A549 (cell line): ENCODE data around the gene ZDHHC9. TPM values are rescaled to one million over a fixed set of nuclear protein-coding genes. Genes with fewer than 3 reads are reported as not detected.

Experiments used
- ATAC-seq, 2 experiments: fragments of 200-7000 bp in 1 of 2; fragments of >200 bp in 1 of 2; cut with Nextera tagmentation in 1 of 2; cut with Tn5 transposase in 1 of 2; 3 replicates each; pipeline versions ENCODE4 v1.8.0 to v1.9.1; 2018 to 2020; ENCODE audit warnings: mild to moderate bottlenecking in 1 of 2, moderate library complexity in 1 of 2
- CTCF ChIA-PET: fragments of 300-600 bp; sonication (Branson Sonifier 250); formaldehyde crosslinking; extraction: SDS; loops from one replicate; lab custom pipeline; 2021; ENCODE audit warnings: antibody characterized with exemption, inconsistent platforms; lab: Yijun Ruan, JAX
- POLR2A ChIA-PET: fragments of 350-600 bp; formaldehyde crosslinking; extraction: SDS; loops from one replicate; lab custom pipeline; 2021; ENCODE audit warnings: antibody characterized with exemption, inconsistent platforms; lab: Yijun Ruan, JAX
- DNase-seq, 2 experiments: peaks; one replicate each; pipeline versions ENCODE4 v3.0.0 to v3.0.0-alpha.2; 2011 to 2016; ENCODE audit warnings: low read depth in 1 of 2, low spot score in 1 of 2
- FAIRE-seq: peaks from 2 replicates; lab custom pipeline; 2011; peaks lifted over from hg19 to GRCh38; lab: Jason Lieb, UNC
- H3K27ac ChIP-seq, 2 experiments: fragments of >200 bp; sonication (Bioruptor Twin); formaldehyde crosslinking; 3 replicates each; pipeline ENCODE4 v1.5.1; 2016 to 2017
- H3K4me1 ChIP-seq: fragments of >200 bp; sonication (Bioruptor Twin); formaldehyde crosslinking; 3 replicates; pipeline ENCODE4 v1.6.1; 2016
- H3K4me2 ChIP-seq: fragments of >200 bp; sonication (Bioruptor Twin); formaldehyde crosslinking; 3 replicates; pipeline ENCODE4 v1.6.1; 2016
- H3K4me3 ChIP-seq: fragments of >200 bp; sonication (Bioruptor Twin); formaldehyde crosslinking; 3 replicates; pipeline ENCODE4 v1.5.1; 2016
- H3K9me3 ChIP-seq: fragments of >200 bp; sonication (Bioruptor Twin); formaldehyde crosslinking; 3 replicates; pipeline ENCODE4 v1.6.1; 2016
- CBX2 ChIP-seq: fragments of 200-600 bp; sonication (generic); IDR thresholded peaks from 2 replicates; pipeline ENCODE4 v1.6.1; 2016; ENCODE audit warnings: low read depth, mild to moderate bottlenecking, borderline replicate concordance
- CHD2 ChIP-seq: fragments of 150-350 bp; IDR thresholded peaks from 2 replicates; pipeline ENCODE4 v1.6.1; 2014; ENCODE audit warnings: low read length; ENCODE audit not compliant: partially characterized antibody
- FOSL2 ChIP-seq, 2 experiments: fragments of 450-650 bp in 1 of 2; fragments of >200 bp in 1 of 2; sonication (Bioruptor Twin) in 1 of 2; formaldehyde crosslinking; IDR thresholded peaks; 2 replicates each; pipeline versions ENCODE4 v1.5.0 to v1.6.1; 2016 to 2020; ENCODE audit warnings: mild to moderate bottlenecking in 1 of 2, moderate library complexity in 1 of 2
- FOXS1 ChIP-seq: fragments of 250-450 bp; sonication (Bioruptor Pico); IDR thresholded peaks from 2 replicates; pipeline ENCODE4 v1.5.0; 2020; ENCODE audit warnings: mild to moderate bottlenecking, moderate library complexity
- GATA3 ChIP-seq: IDR thresholded peaks from 2 replicates; pipeline ENCODE4 v1.6.1; 2012; ENCODE audit warnings: borderline replicate concordance
- HEYL ChIP-seq: fragments of 250-450 bp; sonication (Bioruptor Pico); IDR thresholded peaks from 2 replicates; pipeline ENCODE4 v1.8.0; 2021; ENCODE audit warnings: mild to moderate bottlenecking, moderate library complexity
- JUNB ChIP-seq: fragments of >200 bp; sonication (Bioruptor Twin); formaldehyde crosslinking; IDR thresholded peaks from 2 replicates; pipeline ENCODE4 v1.6.1; 2016
- KDM1A ChIP-seq: fragments of 200-600 bp; sonication (generic); IDR thresholded peaks from 2 replicates; pipeline ENCODE4 v1.6.1; 2016; ENCODE audit warnings: low read depth, mild to moderate bottlenecking
- MAFK ChIP-seq: fragments of 450-650 bp; IDR thresholded peaks from 2 replicates; pipeline ENCODE4 v1.6.1; 2014; ENCODE audit not compliant: partially characterized antibody
- MYC ChIP-seq: IDR thresholded peaks from 2 replicates; pipeline ENCODE4 v1.6.1; 2012; ENCODE audit warnings: mild to moderate bottlenecking, inconsistent platforms, low read length, improper control_type of control experiment, borderline replicate concordance
- RFX5 ChIP-seq: fragments of 450-650 bp; IDR thresholded peaks from 2 replicates; pipeline ENCODE4 v1.7.1; 2014; ENCODE audit warnings: antibody characterized with exemption, mild to moderate bottlenecking, moderate library complexity
- ZC3H11A ChIP-seq: fragments of 450-650 bp; IDR thresholded peaks from 2 replicates; pipeline ENCODE4 v1.6.1; 2014; ENCODE audit warnings: antibody characterized with exemption, mild to moderate bottlenecking
- WGBS: methylation state at CpG from one replicate; pipeline ENCODE4 v1.1.6; 2017; ENCODE audit errors: missing lambda C conversion rate; 5-methylcytosine and 5-hydroxymethylcytosine counted together
- polyA plus RNA-seq, 4 experiments: library from polyadenylated mRNA; depleted of rRNA in 3 of 4; stranded (reverse); fragments of >200 nt; fragmentation: RNase III in 1 of 4; extraction: RNeasy Plus Mini Kit Qiagen cat#74134 plus additional on column Dnase treatment in 1 of 4; gene quantifications; 2 replicates in 3 of 4; 3 replicates in 1 of 4; pipeline ENCODE4 v1.2.3, GENCODE V29; 2011 to 2017
- TF ChIP-seq, protein P1 (sequence below): fragments of >200 bp; sonication (Bioruptor Twin); formaldehyde crosslinking; IDR thresholded peaks from 2 replicates; pipeline ENCODE4 v1.6.1; 2016
- TF ChIP-seq, protein P2 (sequence below): fragments of 200-600 bp; sonication (generic); IDR thresholded peaks from 2 replicates; pipeline ENCODE4 v1.6.1; 2016; ENCODE audit warnings: antibody characterized with exemption, mild to moderate bottlenecking, moderate library complexity
- TF ChIP-seq, protein P3 (sequence below): IDR thresholded peaks from 2 replicates; pipeline ENCODE4 v1.6.1; 2012; ENCODE audit warnings: low read depth, borderline replicate concordance
- TF ChIP-seq, protein P4 (sequence below): fragments of >200 bp; sonication (Bioruptor Twin); formaldehyde crosslinking; IDR thresholded peaks from 3 replicates; pipeline ENCODE4 v1.5.1; 2016

The ZDHHC9 gene
- polyA plus RNA-seq, 2 of the 4 experiments (the other 2 are of a cell fraction): 20.2 to 50.6 TPM

DNA sequence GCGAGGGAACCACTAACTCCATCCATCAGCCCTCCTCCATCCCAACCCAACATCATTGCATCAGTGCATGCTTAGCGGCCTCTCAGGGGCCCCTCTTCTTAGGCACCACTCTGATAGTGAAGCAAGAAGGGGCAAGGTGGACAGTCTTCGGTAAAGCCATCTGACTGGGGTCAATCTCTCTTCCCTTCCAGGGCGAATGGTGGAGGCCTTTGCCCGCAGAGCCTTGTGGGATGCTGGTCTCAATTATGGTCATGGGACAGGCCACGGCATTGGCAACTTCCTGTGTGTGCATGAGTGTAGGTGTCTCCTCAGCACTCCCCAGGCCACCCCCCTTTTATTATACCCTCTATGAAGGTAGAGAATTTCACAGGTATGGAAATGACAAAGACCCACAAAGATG, 82.7 kb downstream of the ZDHHC9 start (continued):
- TF ChIP-seq HEYL (CRISPR knock-in tag): no peak
- no peak for TF ChIP-seq CBX2
- TF ChIP-seq, protein P1, sequence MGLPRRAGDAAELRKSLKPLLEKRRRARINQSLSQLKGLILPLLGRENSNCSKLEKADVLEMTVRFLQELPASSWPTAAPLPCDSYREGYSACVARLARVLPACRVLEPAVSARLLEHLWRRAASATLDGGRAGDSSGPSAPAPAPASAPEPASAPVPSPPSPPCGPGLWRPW: no peak
- no peak for TF ChIP-seq FOXS1 (CRISPR knock-in tag)

DNA sequence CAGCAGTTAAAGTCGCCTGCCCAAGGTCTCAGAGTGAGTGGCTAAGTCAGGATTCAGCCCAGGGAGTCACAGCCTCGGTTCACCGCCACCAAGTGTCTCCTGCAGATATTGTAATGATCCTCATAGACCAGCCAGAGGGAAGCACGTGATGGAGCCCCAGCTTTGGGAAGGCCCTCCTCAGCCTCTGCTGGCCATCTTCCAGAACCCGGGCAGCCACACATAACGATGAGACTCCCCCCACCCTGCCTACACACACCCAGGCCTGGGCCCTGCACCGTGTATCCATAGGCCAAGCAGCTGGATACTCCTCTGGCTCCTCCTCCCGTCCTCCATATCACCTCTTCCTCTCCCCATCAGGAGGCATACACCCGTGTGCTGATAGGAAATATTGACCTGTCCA, 83.5 kb downstream of the ZDHHC9 start:
- ATAC-seq: no peak
- no peak for DNase-seq

DNA sequence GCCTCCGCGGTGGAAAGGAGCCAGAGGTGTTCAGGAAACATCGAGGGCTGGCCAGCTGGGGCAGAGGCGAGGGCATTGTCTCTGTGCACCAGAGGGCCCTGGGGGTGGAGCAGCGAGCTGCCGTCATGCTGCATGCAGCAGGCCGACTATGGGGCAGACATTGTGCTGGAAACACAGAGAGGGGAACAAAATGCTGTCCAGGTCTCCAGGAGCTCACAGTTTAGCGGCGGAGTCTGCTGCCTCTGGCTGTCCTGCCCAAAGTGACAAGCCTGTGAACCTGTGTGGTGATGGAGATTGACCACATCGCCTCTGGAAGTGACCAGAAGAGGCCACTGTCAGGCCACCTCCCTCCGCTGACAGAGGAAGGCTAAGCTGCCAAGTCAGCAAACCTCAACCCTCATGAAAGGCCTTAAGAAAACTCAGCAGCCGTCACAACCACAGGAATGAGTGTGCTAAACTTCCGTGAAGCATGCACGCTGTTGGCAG, 84.1 kb downstream of the ZDHHC9 start:
- Histone ChIP-seq H3K9me3 (no peaks in the 10 kb centered on the region), H3K4me2 (no peak overlapping the region), H3K4me3 (no peak overlapping the region), H3K27ac (no peak overlapping the region), H3K4me1 (no peaks in the 10 kb centered on the region)
- ATAC-seq (peak; percentile 31 to 55; a peak in 3 of 6 replicates), DNase-seq (peak in 1 of 2 experiments; percentile 9), FAIRE-seq (no peak)
- TF ChIP-seq, protein P2, sequence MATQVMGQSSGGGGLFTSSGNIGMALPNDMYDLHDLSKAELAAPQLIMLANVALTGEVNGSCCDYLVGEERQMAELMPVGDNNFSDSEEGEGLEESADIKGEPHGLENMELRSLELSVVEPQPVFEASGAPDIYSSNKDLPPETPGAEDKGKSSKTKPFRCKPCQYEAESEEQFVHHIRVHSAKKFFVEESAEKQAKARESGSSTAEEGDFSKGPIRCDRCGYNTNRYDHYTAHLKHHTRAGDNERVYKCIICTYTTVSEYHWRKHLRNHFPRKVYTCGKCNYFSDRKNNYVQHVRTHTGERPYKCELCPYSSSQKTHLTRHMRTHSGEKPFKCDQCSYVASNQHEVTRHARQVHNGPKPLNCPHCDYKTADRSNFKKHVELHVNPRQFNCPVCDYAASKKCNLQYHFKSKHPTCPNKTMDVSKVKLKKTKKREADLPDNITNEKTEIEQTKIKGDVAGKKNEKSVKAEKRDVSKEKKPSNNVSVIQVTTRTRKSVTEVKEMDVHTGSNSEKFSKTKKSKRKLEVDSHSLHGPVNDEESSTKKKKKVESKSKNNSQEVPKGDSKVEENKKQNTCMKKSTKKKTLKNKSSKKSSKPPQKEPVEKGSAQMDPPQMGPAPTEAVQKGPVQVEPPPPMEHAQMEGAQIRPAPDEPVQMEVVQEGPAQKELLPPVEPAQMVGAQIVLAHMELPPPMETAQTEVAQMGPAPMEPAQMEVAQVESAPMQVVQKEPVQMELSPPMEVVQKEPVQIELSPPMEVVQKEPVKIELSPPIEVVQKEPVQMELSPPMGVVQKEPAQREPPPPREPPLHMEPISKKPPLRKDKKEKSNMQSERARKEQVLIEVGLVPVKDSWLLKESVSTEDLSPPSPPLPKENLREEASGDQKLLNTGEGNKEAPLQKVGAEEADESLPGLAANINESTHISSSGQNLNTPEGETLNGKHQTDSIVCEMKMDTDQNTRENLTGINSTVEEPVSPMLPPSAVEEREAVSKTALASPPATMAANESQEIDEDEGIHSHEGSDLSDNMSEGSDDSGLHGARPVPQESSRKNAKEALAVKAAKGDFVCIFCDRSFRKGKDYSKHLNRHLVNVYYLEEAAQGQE: no peak
- peak; percentile 69 for TF ChIP-seq MAFK
- ChIA-PET CTCF (interaction anchor here (1.0 to 1.9 kb wide), 2 partner anchors 33 to 37 kb away, joined by 3 to 6 read pairs; no protein-coding TSS in a partner anchor), POLR2A (no interaction called here)
- 68% methylated on average over 9 of the region's 14 CpGs for WGBS

More for the DNA sequence above, 83.5 kb downstream of the ZDHHC9 start:
- Histone ChIP-seq H3K9me3 (no peaks in the 10 kb centered on the region), H3K4me1 (no peaks in the 10 kb centered on the region), H3K4me3 (no peak overlapping the region), H3K27ac (no peak overlapping the region), H3K4me2 (no peak overlapping the region)
- POLR2A ChIA-PET: no interaction called here
- no peak for FAIRE-seq
- CTCF ChIA-PET: no interaction called here
- no peak for TF ChIP-seq FOXS1 (CRISPR knock-in tag)
- no peak for TF ChIP-seq JUNB
- TF ChIP-seq MYC: no peak
- TF ChIP-seq ZC3H11A: no peak
- TF ChIP-seq, protein P3, sequence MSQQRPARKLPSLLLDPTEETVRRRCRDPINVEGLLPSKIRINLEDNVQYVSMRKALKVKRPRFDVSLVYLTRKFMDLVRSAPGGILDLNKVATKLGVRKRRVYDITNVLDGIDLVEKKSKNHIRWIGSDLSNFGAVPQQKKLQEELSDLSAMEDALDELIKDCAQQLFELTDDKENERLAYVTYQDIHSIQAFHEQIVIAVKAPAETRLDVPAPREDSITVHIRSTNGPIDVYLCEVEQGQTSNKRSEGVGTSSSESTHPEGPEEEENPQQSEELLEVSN: no peak
- no peak for TF ChIP-seq KDM1A
- no peak for TF ChIP-seq FOSL2 (IDR thresholded peaks at IDR 0.05)
- no peak for TF ChIP-seq FOSL2 (CRISPR knock-in tag; IDR thresholded peaks at IDR 0.05)
- TF ChIP-seq RFX5: no peak
- no peak for TF ChIP-seq CHD2
- TF ChIP-seq, protein P2: no peak
- no peak for TF ChIP-seq GATA3
- TF ChIP-seq, protein P4, sequence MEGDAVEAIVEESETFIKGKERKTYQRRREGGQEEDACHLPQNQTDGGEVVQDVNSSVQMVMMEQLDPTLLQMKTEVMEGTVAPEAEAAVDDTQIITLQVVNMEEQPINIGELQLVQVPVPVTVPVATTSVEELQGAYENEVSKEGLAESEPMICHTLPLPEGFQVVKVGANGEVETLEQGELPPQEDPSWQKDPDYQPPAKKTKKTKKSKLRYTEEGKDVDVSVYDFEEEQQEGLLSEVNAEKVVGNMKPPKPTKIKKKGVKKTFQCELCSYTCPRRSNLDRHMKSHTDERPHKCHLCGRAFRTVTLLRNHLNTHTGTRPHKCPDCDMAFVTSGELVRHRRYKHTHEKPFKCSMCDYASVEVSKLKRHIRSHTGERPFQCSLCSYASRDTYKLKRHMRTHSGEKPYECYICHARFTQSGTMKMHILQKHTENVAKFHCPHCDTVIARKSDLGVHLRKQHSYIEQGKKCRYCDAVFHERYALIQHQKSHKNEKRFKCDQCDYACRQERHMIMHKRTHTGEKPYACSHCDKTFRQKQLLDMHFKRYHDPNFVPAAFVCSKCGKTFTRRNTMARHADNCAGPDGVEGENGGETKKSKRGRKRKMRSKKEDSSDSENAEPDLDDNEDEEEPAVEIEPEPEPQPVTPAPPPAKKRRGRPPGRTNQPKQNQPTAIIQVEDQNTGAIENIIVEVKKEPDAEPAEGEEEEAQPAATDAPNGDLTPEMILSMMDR: no peak
- 65% methylated on average over 6 of the region's 9 CpGs for WGBS
